Adrenal gland (tissue), 19 donors: ENCODE results near the gene UNC13B. TPM values are rescaled to one million over a fixed set of nuclear protein-coding genes. Genes with fewer than 3 reads are reported as not detected.

Source experiments
- DNase-seq, 7 donors: peaks; one replicate each; pipeline ENCODE4 v3.0.0-alpha.2; 2019 to 2020
- H3K27ac ChIP-seq, 5 donors: fragments of 200-600 bp; sonication (generic) in 4 of 5; 1 replicate in 3 of 5; 2 replicates in 2 of 5; pipeline versions ENCODE4 v1.5.1 to v1.8.0; 2016 to 2020; ENCODE audit warnings: mild to moderate bottlenecking in 1 of 5
- H3K27me3 ChIP-seq: fragments of 200-600 bp; 2 replicates; pipeline ENCODE4 v1.8.0; 2021
- H3K36me3 ChIP-seq, 2 donors: fragments of 200-600 bp; replicated peaks in 1 of 2; 1 replicate in 1 of 2; 2 replicates in 1 of 2; pipeline versions ENCODE4 v1.5.1 to v1.8.0; 2018 to 2022
- H3K4me1 ChIP-seq, 2 donors: fragments of 200-600 bp; replicated peaks in 1 of 2; 1 replicate in 1 of 2; 2 replicates in 1 of 2; pipeline versions ENCODE4 v1.5.1 to v1.8.0; 2018 to 2021
- H3K4me3 ChIP-seq, 4 donors: fragments of 200-600 bp; sonication (generic) in 3 of 4; one replicate each; pipeline ENCODE4 v1.5.1; 2016 to 2018
- H3K9me3 ChIP-seq, 3 donors: fragments of 200-600 bp; sonication (generic) in 1 of 3; replicated peaks in 1 of 3; 1 replicate in 2 of 3; 2 replicates in 1 of 3; pipeline versions ENCODE4 v1.5.1 to v1.8.0; 2016 to 2021
- CTCF ChIP-seq, 6 experiments: fragments of 450-650 bp in 4 of 6; fragments of 200-600 bp in 2 of 6; sonication (generic) in 1 of 6; IDR thresholded peaks; 1 replicate in 5 of 6; 2 replicates in 1 of 6; pipeline versions ENCODE4 v1.5.1 to v1.8.0; 2016 to 2021; ENCODE audit warnings: antibody characterized with exemption in 6 of 6, mild to moderate bottlenecking in 2 of 6, moderate library complexity in 1 of 6
- POLR2A ChIP-seq, 2 donors: fragments of 450-650 bp; IDR thresholded peaks; one replicate each; pipeline ENCODE4 v1.6.1; 2017; ENCODE audit warnings: antibody characterized with exemption in 2 of 2, mild to moderate bottlenecking in 2 of 2, moderate library complexity in 1 of 2
- WGBS, 4 donors: extraction: QIAGEN DNeasy Blood & Tissue Kit in 2 of 4; methylation state at CpG; one replicate each; pipeline versions ENCODE4 v1.1.5 to v1.1.7; 2013 to 2017; 5-methylcytosine and 5-hydroxymethylcytosine counted together
- intact Hi-C, 2 donors: fragments of 100-400 bp; cut with DNase I; formaldehyde crosslinking; loops; one replicate each; pipeline versions ENCODE4 v1.14.1 to v1.15.0; 2022 to 2023
- long read RNA-seq, 10 donors: library from polyadenylated mRNA in 3 of 10; unstranded in 2 of 10; stranded (forward) in 1 of 10; transcript quantifications; one replicate each; pipeline ENCODE4 v2.0.0 and lab custom pipeline, GENCODE V29; 2021 to 2026
- polyA plus RNA-seq, 3 donors: library from polyadenylated mRNA; stranded (reverse); fragments of 200-250 nt in 2 of 3; fragments of 350-450 nt in 1 of 3; fragmentation: Illumina TruSeq in 1 of 3; extraction: RNeasy Lipid Tissue Mini Kit (QIAGEN cat#74804) in 1 of 3; gene quantifications; one replicate each; pipeline ENCODE4 v1.2.3, GENCODE V29; 2013 to 2014
- total RNA-seq, 9 donors: library from RNA; depleted of rRNA in 4 of 9; stranded (reverse); fragments of >200 nt in 4 of 9; fragments of 120-200 nt in 1 of 9; fragmentation: NEBNext Ultra II Directional in 1 of 9; extraction: Animal tissue kit (Norgen Biotek cat#: 25700) in 1 of 9; gene quantifications; one replicate each; pipeline versions ENCODE4 v1.1.0 to v1.2.4, GENCODE V29; 2013 to 2023
- donor health status: healthy with polysubstance abuse.
- donor health status: Bipolar disorder and iron deficiency.
- donor health status: DM: yes; HTN: yes; CAD: no.
- donor health status: DM: no; HTN: no; CAD: no.
- donor health status: DM: no; HTN: no; CAD: no.
- donor health status: DM: yes; HTN: yes; CAD: no.

The UNC13B gene
- total RNA-seq (10 to 100 TPM; 18.7 to 42.2 (median 34.3) TPM), polyA plus RNA-seq (10 to 100 TPM; 11.1 to 31.3 (median 13.3) TPM)
- long read RNA-seq, donor 1, partial matches to known transcripts = 8 of 8 reads
- long read RNA-seq, donor 1, other reads (novel, unspliced or antisense) = 0 of 8 reads
- long read RNA-seq, donor 2, partial matches to known transcripts = 13 of 13 reads
- long read RNA-seq, donor 2, other reads (novel, unspliced or antisense) = 0 of 13 reads
- long read RNA-seq, donor 3, full-length matches to known transcripts = 1 of 1 reads
- long read RNA-seq, donor 3, partial matches to known transcripts = 0 of 1 reads
- long read RNA-seq, donor 3, other reads (novel, unspliced or antisense) = 0 of 1 reads
- long read RNA-seq, donor 4, partial matches to known transcripts = 1 of 2 reads
- long read RNA-seq, donor 4, other reads (novel, unspliced or antisense) = 1 of 2 reads
- long read RNA-seq, donor 5, full-length matches to known transcripts = 5 of 23 reads
- long read RNA-seq, donor 5, partial matches to known transcripts = 14 of 23 reads
- long read RNA-seq, donor 5, other reads (novel, unspliced or antisense) = 4 of 23 reads
- long read RNA-seq, donor 6, partial matches to known transcripts = 3 of 3 reads
- long read RNA-seq, donor 6, other reads (novel, unspliced or antisense) = 0 of 3 reads
- long read RNA-seq, donor 7 = 0 reads
- long read RNA-seq, donor 8 = 0 reads
- long read RNA-seq, donor 9, full-length matches to known transcripts = 1 of 6 reads
- long read RNA-seq, donor 9, partial matches to known transcripts = 5 of 6 reads
- long read RNA-seq, donor 9, other reads (novel, unspliced or antisense) = 0 of 6 reads
- long read RNA-seq, donor 10 = 0 reads

GRCh38 chr9:35161713-35162604, at the start of gene UNC13B:
UNC13B (plus strand) TSS chr9:35162009; CDS start chr9:35162284, 275 bp downstream.
- peak; percentile 96 to 98 (median 97) for DNase-seq
- intact Hi-C loops = no loop called here

GRCh38 chr9:35112257-35113020, 49.4 kb upstream of the UNC13B start:
- DNase-seq = peak in 5 of 7 donors; percentile 45 to 82 (median 67)
- peak overlapping the region; percentile 61 to 88 (median 76) for H3K27ac ChIP-seq
- peak overlapping the region in 1 of 4 donors; percentile 75 for H3K4me3 ChIP-seq
- TF ChIP-seq CTCF (IDR thresholded peaks at IDR 0.05) (no peak), POLR2A (IDR thresholded peaks at IDR 0.05) (no peak)
- H3K36me3 ChIP-seq = peaks cover 0 to 12% of the 10 kb centered on the region in 2 donors
- H3K4me1 ChIP-seq = peaks cover 42 to 61% of the 10 kb centered on the region in 2 donors
- H3K9me3 ChIP-seq = no peaks in the 10 kb centered on the region
- 65 to 89% (median 73%) methylated on average over 2 to 3 of the region's 3 CpGs for WGBS, 4 donors
- H3K27me3 ChIP-seq = no peaks in the 10 kb centered on the region
- intact Hi-C loops = no loop called here

More at GRCh38 chr9:35161713-35162604, at the start of gene UNC13B:
- WGBS, 4 donors = 0 to 1% (median 0%) methylated on average over 9 to 70 of the region's 70 CpGs
- TF ChIP-seq CTCF (IDR thresholded peaks at IDR 0.05) = peak in 4 of 6 experiments; percentile 9 to 31 (median 24)
- TF ChIP-seq POLR2A (IDR thresholded peaks at IDR 0.05) = peak; percentile 74 to 97
- Histone ChIP-seq H3K4me1 (peaks cover 4 to 27% of the 10 kb centered on the region in 2 donors), H3K4me3 (peak within 1 kb of the TSS; percentile 45 to 97 (median 72)), H3K27ac (peak within 1 kb of the TSS; percentile 78 to 100 (median 91)), H3K36me3 (no peaks in the 10 kb centered on the region), H3K9me3 (no peaks in the 10 kb centered on the region), H3K27me3 (no peaks in the 10 kb centered on the region)

GRCh38 chr9:35114113-35114839, 47.5 kb upstream of the UNC13B start:
- DNase-seq = peak; percentile 68 to 93 (median 87)
- intact Hi-C loops = no loop called here
- Histone ChIP-seq H3K27me3 (no peaks in the 10 kb centered on the region), H3K36me3 (no peaks in the 10 kb centered on the region), H3K9me3 (no peaks in the 10 kb centered on the region), H3K4me3 (peak overlapping the region in 2 of 4 donors; percentile 45 to 52), H3K4me1 (peaks cover 42 to 63% of the 10 kb centered on the region in 2 donors), H3K27ac (peak overlapping the region; percentile 37 to 83 (median 75))
- TF ChIP-seq POLR2A (IDR thresholded peaks at IDR 0.05) (no peak), CTCF (IDR thresholded peaks at IDR 0.05) (no peak)
- WGBS, 4 donors = 5 to 15% (median 10%) methylated on average over 4 to 5 of the region's 5 CpGs
